Measurements from ENCODE around the gene RNF11.

The RNF11 gene

GRCh38 chr1:51317798-51318197, 81.7 kb downstream of the RNF11 start:
- DNase-seq, result no peak

DNA sequence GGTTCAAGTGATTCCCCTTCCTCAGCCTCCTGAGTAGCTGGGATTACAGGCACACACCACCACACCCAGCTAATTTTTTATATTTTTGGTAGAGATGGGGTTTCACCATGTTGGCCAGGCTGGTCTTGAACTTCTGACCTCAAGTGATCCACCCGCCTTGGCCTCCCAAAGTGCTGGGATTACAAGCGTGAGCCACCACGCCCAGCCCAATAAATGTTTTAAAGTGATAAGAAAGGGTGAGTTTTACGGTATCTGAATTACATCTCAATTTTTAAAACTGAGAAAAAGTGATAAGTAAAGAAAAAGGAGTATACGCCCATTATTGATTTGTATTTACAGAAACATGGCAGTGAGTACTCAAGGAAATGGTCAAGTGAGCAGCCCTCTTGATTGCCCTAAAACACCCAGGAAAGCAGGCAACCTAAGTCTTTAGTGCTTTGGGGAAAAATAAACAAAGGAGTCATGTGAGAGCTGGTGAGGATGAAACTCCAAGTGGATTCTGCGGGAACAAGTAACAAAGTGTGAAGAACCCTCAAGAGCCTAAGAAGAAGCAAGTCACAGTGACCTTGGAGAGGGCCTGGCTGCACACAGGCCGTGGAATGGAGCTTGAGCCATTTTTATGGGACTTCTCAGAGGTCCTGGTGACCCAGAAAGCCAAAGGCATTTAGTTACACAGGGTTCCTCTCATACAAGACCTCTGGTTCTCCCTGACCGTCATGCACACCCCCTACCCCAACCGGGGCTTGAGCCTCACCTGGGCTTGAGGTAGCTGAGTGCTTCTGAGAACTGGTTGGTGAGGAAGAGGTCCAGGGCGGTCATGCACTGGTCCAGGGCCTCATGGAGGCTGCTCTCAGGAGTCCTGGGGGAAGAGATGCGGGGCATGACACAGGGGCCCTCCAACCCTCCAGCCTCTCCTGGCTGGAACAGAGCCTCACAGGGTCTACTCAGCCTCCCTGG, 85.2 kb downstream of the RNF11 start:
- DNase-seq, result no peak

DNA sequence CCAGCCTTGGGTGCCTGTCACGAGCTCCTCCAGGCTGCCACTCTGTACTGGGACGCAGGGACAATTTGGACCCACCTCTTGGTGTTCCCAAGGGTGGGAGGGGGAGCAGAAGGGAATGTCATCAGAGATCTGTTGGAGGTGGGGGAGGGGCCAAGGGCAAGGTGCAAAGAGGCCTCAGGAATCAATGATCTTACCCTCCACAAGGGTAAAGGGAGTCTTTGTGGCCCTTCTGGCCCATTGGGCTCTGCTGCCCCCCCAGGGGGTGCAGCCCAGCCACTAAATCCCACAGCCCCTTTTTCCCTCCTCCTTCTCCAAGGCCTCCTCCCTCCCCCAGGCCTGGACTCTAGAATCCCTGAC, 85.8 kb downstream of the RNF11 start:
- no peak for DNase-seq

GRCh38 chr1:51322417-51323101, 86.5 kb downstream of the RNF11 start:
- no peak for DNase-seq

Measured in COR-L47 (cell line).